Measurements from ENCODE around the gene GALNT12. TPM values are rescaled to one million over a fixed set of nuclear protein-coding genes. Genes with fewer than 3 reads are reported as not detected.

Gene GALNT12
- total RNA-seq, 1 experiment from 2014 or later: 3.3 TPM

GRCh38 chr9:98819231-98819630, 11.8 kb downstream of the GALNT12 start:
- H3K27ac ChIP-seq (ENCODE audit: low read length): no peak overlapping the region
- TF ChIP-seq REST (IDR thresholded peaks at IDR 0.05; ENCODE audit: insufficient read depth in 1 of 2, low read depth in 2 of 2, low read length in 1 of 2): no peak
- no peak for TF ChIP-seq TCF7L2 (IDR thresholded peaks at IDR 0.05; ENCODE audit: low read depth, low read length)
- TF ChIP-seq POLR2AphosphoS5 (IDR thresholded peaks at IDR 0.05; ENCODE audit: low read depth, low read length): no peak
- no peak for TF ChIP-seq CTCF (IDR thresholded peaks at IDR 0.05)
- TF ChIP-seq SIN3A (IDR thresholded peaks at IDR 0.05; ENCODE audit: borderline replicate concordance, insufficient read depth, low read depth, low read length): no peak
- no peak for DNase-seq (ENCODE audit: low read depth, low spot score)
- no peaks in the 10 kb centered on the region for H3K36me3 ChIP-seq (ENCODE audit: control insufficient read depth, insufficient read depth, low read length)
- ChIA-PET POLR2A (no interaction called here), CTCF (no interaction called here)
- H3K9me3 ChIP-seq (ENCODE audit: control insufficient read depth, insufficient read depth, low read depth, low read length): no peaks in the 10 kb centered on the region
- H3K4me1 ChIP-seq (ENCODE audit: control insufficient read depth, insufficient read depth, low read length): no peaks in the 10 kb centered on the region
- no TSS peak for BruUV-seq (replicated peaks)
- ATAC-seq: no peak
- H3K27me3 ChIP-seq (ENCODE audit: control insufficient read depth, insufficient read depth, low read length): no peaks in the 10 kb centered on the region
- H3K4me3 ChIP-seq (ENCODE audit: low read depth in 2 of 2, low read length in 2 of 2): no peak overlapping the region
- in situ Hi-C loops (cut with HindIII; ENCODE audit: low pct_unique_long_range_greater_than_20kb, low sequenced_read_pairs): no loop called here
- intact Hi-C loops (cut with micrococcal nuclease; ENCODE audit: unreplicated experiment): no loop called here

GRCh38 chr9:98821831-98822230, 14.4 kb downstream of the GALNT12 start:
- intact Hi-C loops (cut with micrococcal nuclease; ENCODE audit: unreplicated experiment): no loop called here

More at GRCh38 chr9:98821831-98822230, 14.4 kb downstream of the GALNT12 start:
- DNase-seq (ENCODE audit: low read depth, low spot score) (no peak), ATAC-seq (no peak)
- POLR2A ChIA-PET: no interaction called here
- in situ Hi-C loops (cut with HindIII; ENCODE audit: low pct_unique_long_range_greater_than_20kb, low sequenced_read_pairs): no loop called here
- no peaks in the 10 kb centered on the region for H3K27me3 ChIP-seq (ENCODE audit: control insufficient read depth, insufficient read depth, low read length)
- CTCF ChIA-PET: no interaction called here
- TF ChIP-seq SIN3A (IDR thresholded peaks at IDR 0.05; ENCODE audit: borderline replicate concordance, insufficient read depth, low read depth, low read length) (no peak), POLR2AphosphoS5 (IDR thresholded peaks at IDR 0.05; ENCODE audit: low read depth, low read length) (no peak), CTCF (IDR thresholded peaks at IDR 0.05) (no peak), REST (IDR thresholded peaks at IDR 0.05; ENCODE audit: insufficient read depth in 1 of 2, low read depth in 2 of 2, low read length in 1 of 2) (no peak), TCF7L2 (IDR thresholded peaks at IDR 0.05; ENCODE audit: low read depth, low read length) (no peak)
- no peaks in the 10 kb centered on the region for H3K4me1 ChIP-seq (ENCODE audit: control insufficient read depth, insufficient read depth, low read length)
- H3K9me3 ChIP-seq (ENCODE audit: control insufficient read depth, insufficient read depth, low read depth, low read length): no peaks in the 10 kb centered on the region
- no peaks in the 10 kb centered on the region for H3K36me3 ChIP-seq (ENCODE audit: control insufficient read depth, insufficient read depth, low read length)
- H3K4me3 ChIP-seq (ENCODE audit: low read depth in 2 of 2, low read length in 2 of 2): no peak overlapping the region
- no peak overlapping the region for H3K27ac ChIP-seq (ENCODE audit: low read length)
- no TSS peak for BruUV-seq (replicated peaks)
